ENCODE measurements around the gene USP11. TPM values are rescaled to one million over a fixed set of nuclear protein-coding genes. Genes with fewer than 3 reads are reported as not detected.

Gene USP11
- total and polyA plus RNA-seq, 12 donors, result 20.0 to 73.0 (median 51.9) TPM

- Histone ChIP-seq H3K9me3 (no peaks in the 10 kb centered on the region), H3K27ac (no peak overlapping the region), H3K36me3 (peaks cover 0 to 47% (median 8%) of the 10 kb centered on the region in 9 donors), H3K4me3 (no peak overlapping the region), H3K27me3 (peaks cover 0 to 47% (median 0%) of the 10 kb centered on the region in 7 donors), H3K4me1 (peaks cover 0 to 17% (median 5%) of the 10 kb centered on the region in 9 donors)
- no peak for TF ChIP-seq CTCF (IDR thresholded peaks at IDR 0.05)
- no peak for DNase-seq
- intact Hi-C loops (cut with DNase I), result loop anchor here in 2 of 10 donors (10.0 kb wide), 4 partner anchors 154 to 1344 kb away; partner anchors contain the start of genes ELK1 (in 1 of the 2), RBM3 (in 1 of the 2), UXT (in 1 of the 2) and ZNF41 (in 1 of the 2)
- no peak for ATAC-seq
- 84 to 86% methylated on average over 5 of the region's 5 CpGs for WGBS, 2 donors
Observed at GRCh38 chrX:47230136-47230868, 2.5 kb upstream of the USP11 start.

DNA sequence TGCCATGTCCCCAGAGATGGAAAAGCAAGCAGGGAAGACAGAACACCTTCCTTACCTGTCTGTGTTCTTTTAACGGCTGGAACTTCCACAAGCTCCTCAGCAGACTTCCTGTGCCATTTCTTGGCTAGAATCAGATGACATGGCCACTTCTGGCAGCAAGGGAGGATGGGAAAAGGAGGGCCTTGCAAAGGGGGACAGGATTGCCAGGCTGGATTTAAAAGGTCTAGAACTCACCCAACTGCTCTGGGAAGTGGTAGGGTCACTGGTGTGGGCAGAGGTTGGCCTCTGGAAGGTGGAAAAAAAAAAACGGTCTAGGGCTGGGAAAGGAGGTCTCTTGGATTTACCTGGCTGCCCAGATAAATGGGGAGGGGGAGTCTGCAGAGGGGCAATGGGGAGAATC, 1.6 kb upstream of the USP11 start:
- no peak overlapping the region for H3K4me3 ChIP-seq
- H3K27ac ChIP-seq, result no peak overlapping the region
- intact Hi-C loops (cut with DNase I), result loop anchor here in 2 of 10 donors (10.0 kb wide), 4 partner anchors 154 to 1344 kb away; partner anchors contain the start of genes ELK1 (in 1 of the 2), RBM3 (in 1 of the 2), UXT (in 1 of the 2) and ZNF41 (in 1 of the 2)
- no peak for DNase-seq
- no peaks in the 10 kb centered on the region for H3K9me3 ChIP-seq
- TF ChIP-seq CTCF (IDR thresholded peaks at IDR 0.05), result no peak
- H3K36me3 ChIP-seq, result peaks cover 0 to 39% (median 0%) of the 10 kb centered on the region in 9 donors
- peaks cover 0 to 20% (median 5%) of the 10 kb centered on the region in 9 donors for H3K4me1 ChIP-seq
- H3K27me3 ChIP-seq, result peaks cover 0 to 55% (median 0%) of the 10 kb centered on the region in 7 donors
- WGBS, 2 donors, result 72 to 73% methylated on average over 2 of the region's 2 CpGs
- ATAC-seq, result no peak

DNA sequence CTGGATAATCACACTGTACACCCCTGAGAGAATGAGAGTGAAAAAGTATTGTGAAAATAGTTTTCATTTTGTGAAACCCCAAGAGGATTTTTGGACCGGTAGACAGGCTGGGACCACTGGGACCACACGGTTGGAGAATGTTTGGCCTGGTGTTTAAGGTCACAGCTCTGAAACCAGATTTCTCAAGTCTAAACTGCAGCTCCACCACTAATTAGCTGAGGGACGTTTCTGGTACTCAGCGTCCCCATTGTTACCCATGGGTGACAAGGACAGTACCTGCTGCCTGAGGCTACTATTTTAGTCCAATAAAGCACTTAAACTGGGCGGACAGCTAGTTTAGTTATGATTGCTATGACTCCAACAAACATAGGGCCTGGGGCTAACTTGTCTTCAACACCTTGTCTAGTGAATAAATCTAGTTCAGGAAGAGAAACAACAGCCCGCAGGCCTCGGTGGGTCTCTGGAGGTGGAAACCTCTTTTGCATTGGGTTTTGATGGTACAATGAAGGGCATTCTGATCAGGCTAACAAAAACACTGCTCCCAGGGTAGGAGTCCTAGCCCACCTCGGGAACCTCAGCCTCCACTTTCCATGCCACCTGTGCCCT, 509 bp upstream of the USP11 start:
- WGBS, 2 donors, result 59 to 62% methylated on average over 8 of the region's 8 CpGs
- DNase-seq, result no peak
- Histone ChIP-seq H3K4me1 (peaks cover 0 to 21% (median 5%) of the 10 kb centered on the region in 9 donors), H3K36me3 (peaks cover 0 to 27% (median 0%) of the 10 kb centered on the region in 9 donors), H3K27ac (peak overlapping the region; percentile 88 to 98 (median 96)), H3K4me3 (peak overlapping the region in 9 of 10 donors; percentile 46 to 73 (median 69)), H3K9me3 (no peaks in the 10 kb centered on the region), H3K27me3 (peaks cover 0 to 62% (median 0%) of the 10 kb centered on the region in 7 donors)
- TF ChIP-seq CTCF (IDR thresholded peaks at IDR 0.05), result no peak
- intact Hi-C loops (cut with DNase I), result loop anchor here in 4 of 10 donors (2.0 to 10.0 kb wide), 5 partner anchors 13 to 1343 kb away; partner anchors contain the start of genes CDK16 (in 3 of the 4), ELK1 (in 1 of the 4), RBM3 (in 1 of the 4) and UXT (in 1 of the 4)
- no peak for ATAC-seq

Data from heart right ventricle (tissue), 16 donors.